HG02981 (cell line): Measurements from ENCODE around the gene OLFM1.

Source experiments
- ATAC-seq: cut with Tn5 transposase; IDR thresholded peaks from one replicate; pipeline ENCODE4 v1.9.1; 2021; ENCODE audit warnings: mild to moderate bottlenecking, moderate library complexity; ENCODE audit not compliant: unreplicated experiment

Gene OLFM1

DNA sequence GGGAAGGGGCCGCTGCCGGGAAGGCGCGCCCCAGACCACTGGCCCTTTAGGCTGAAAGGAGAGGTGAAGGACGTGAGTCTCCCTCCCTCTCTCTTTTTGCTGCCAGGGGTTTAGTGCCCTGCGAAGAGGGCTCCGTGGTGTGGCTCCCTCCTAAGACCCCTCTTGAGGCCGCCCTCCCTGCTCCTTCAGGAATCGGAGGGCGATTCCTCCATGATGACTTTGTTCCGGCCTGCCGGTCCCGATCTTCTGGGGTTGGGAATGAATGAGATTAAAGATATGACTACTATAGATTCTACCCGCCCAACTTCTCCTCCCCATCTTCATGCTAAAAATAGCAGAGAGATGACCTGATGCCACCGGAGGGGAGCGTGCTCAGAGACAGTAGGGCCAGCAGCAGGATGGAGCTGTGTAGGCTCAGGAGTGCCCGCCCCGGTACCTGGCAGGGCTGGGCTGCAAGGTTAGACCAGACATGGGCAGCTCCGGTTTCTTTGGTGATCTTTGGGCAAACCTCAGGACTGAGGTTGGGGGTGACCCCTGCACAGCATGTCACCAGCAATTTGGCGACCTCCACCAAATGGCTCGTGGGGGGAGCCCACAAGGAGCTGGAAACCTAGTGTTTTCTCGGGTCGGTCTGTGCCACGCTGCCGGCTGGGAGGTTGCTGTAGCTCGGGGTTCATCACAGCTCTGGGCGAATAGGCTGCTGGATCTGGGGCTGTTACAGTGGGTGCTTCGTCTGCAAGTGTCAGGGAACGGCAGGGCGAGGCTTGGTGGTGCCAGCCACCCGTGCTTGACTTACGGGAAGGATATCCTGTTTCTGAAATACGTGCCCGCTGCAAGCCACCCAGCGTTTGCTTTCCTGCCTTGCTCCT lies 1.7 kb downstream of the OLFM1 start:
- no peak for ATAC-seq

DNA sequence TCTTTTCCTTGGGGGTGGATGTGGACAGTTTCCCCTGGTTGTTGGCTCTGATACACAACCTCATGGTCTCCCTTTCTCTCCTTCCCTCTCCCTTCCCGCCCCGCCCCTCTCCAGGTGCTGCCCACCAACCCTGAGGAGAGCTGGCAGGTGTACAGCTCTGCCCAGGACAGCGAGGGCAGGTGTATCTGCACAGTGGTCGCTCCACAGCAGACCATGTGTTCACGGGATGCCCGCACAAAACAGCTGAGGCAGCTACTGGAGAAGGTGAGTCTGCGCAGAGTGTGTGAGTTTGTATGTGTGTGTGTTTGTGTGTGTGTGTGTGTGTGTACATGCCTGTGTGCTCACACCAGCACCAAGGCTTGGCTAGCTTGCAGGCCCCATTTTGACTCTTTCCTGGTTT lies 2.6 kb downstream of the OLFM1 start:
- no peak for ATAC-seq

DNA sequence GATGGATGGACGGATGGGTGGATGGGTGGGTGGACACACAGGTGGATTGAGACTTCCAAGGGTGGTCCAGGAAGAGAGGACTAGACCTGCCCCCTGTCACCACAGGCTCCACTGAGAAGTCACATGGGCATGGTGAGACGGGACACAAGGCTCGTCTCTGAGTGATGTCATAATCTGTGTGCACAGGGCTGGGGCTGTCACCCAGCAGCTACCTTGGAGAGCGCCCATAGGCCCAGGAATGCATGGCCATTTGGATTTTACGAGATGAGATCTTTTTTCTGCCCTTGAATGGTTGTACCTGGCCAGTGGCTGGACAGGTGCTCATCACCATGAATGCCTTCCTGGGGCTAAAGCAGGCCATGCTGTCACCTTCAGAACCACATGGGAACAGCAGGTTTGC lies 3.1 kb downstream of the OLFM1 start:
- ATAC-seq, result no peak

DNA sequence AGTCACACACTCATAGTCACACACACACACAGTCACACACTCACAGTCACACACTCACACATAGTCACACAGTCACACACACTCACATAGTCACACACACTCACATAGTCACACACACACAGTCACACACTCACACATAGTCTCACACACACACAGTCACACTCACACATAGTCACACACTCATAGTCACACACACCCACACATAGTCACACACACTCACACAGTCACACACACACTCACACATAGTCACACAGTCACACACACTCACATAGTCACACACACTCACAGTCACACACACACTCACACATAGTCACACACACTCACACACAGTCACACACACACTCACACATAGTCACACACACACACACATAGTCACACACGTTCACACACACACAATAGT lies 4.1 kb downstream of the OLFM1 start:
- no peak for ATAC-seq

DNA sequence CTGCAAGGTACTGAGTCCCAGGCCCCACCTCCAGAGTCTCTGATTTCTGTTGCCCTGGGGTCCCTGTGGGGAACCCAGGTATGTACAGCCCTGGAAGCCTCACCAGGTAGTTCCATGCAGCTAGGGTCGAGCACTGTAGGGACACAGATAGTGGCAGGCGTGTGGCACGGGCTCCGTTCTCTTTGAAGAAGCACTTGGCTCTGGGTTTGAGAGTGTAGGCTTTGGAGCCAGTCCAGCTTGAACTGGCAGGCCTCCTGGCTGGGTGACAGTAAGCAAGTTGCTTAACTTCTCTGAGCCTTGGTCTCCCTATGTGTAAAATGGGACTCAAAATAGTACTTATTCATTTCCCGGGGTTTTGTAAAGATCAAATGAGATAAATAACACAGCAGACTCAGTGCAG lies 5.6 kb downstream of the OLFM1 start:
- ATAC-seq, result no peak

DNA sequence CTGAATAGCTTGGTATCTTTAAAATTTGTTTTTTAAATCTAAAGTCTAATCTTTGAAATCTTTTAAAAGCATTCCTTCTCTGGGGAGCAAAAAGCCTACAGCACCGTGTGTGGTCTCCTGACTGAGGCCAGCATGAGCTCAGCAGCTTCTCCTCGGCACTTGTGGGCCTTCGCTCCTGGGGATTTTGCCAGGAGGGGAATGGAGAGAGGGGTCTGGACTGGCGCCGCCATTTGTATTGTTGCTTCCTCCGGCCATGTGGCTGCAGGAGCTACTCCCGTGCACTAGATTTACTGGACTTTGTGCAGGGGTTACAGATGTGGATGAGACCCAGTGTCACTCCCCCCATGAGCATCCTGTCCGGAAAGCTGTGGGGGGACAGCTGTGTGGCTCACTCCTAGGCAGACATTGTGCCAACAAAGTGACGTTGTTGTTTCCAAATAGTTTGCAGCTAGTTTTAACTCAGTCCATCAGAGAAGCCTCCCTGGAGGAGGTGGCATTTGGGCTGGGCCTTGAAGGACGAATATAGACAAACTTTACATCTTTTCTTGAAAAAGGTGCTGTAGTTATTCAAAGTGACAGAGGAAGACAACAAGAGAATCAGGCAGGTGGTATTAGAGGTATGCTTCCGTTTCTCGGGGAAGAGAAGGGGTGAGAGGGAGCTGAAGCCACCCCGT lies 6.6 kb downstream of the OLFM1 start:
- no peak for ATAC-seq

DNA sequence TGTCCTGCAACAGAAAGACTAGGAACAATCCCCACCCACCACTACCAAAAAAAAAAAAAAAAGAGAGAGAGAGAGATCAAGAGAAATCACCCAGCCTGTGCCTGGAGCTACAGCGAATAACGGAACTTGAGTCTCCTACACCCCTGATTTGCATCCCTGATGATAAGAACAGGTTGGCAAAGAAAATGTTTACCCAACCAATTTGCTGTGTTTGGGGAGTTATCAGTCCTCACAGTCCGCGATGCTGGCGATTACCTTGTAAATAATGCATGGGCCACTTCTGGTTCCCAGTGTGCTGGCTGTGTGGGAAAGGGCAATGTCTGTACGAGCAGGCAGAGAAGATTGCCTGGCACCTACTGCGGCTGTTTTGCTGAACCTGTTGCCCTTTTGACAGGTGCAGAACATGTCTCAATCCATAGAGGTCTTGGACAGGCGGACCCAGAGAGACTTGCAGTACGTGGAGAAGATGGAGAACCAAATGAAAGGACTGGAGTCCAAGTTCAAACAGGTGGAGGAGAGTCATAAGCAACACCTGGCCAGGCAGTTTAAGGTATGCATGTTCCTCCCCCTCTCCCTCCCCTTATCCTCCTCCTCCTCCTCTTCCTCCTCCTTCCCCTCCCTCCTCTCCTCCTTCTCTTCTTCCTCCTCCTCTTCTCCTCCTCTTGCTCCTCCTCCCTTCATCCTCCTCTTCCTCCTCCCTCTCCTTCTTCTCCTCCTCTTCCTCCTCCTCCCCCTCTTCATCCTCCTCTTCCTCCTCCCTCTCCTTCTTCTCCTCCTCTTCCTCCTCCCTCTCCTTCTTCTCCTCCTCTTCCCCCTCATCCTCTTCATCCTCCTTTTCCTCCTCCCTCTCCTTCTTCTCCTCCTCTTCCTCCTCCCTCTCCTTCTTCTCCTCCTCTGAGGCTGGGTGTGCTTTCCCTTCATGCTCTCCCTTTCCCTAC lies 8.3 kb downstream of the OLFM1 start:
- no peak for ATAC-seq

DNA sequence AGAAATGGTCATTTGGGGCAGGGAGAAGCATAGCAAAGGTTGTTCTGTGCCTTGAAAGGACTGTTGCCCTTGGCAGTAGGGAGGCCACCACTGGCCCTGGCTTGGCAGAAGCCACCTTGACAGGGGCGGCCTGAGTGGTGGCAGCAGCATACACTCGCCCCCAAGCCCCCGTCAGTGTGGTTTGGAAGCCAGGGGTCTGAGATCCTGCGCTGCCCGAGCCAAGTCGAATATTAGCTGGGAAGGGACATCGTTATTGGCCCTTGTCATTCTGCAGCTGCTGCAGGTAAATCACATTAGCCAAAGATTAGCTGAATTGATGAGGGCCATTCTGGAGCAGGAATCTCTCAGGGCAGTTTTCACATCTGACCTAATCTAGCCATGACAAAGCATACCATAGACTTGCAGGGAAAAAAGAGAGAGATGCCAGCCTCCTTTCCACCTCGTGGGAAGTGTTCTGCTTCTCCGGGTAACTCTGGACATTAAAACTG lies 9.0 kb downstream of the OLFM1 start:
- no peak for ATAC-seq

DNA sequence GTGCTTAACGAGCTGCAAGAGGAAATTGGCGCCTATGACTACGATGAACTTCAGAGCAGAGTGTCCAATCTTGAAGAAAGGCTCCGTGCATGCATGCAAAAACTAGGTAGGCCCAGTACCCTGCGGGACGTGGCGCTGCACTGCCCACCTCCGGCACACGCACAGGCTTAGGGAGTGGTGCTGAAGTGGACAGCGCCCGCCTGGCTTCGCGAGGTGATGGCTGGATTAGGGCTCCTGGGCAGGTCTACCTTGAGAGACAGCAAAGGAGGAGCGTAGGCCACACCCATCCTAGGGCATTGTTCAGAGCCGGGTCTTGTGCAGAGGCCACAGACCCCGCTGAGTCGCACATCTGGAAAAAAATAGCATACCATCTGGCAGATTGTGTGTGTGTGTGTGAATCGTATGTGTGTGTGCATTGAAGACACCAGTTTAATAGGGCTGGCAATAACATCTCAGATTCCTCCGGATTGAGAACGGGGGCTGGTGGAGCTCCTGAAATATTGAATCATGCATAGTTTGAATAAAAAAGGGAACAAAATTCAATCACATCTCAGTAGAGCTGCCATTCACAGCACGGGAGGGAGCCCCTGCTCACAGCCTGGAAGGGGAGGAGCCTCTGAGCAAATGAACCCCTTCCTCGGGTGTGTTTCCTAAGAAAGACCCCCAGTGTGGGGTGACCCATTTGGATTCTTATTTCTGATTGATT lies 11.1 kb downstream of the OLFM1 start:
- no peak for ATAC-seq

DNA sequence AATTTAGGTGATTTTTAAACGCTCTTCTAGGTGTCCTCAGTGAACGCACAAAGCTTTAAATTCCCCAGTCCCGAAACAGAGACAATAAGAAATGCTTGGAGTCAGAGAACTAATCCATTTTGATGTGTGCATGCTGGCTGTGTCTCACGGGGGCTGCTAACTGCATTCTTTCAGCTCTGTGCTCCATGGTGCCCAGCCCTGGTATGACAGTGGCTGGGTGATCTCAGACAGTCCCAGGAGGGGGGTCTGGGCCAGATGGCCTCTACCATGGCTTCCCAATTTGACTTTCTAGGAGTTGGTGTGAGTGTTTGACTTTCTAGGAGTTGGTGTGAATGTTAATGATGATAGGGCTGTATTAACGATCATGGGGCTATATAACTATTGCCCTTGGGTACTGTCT lies 12.1 kb downstream of the OLFM1 start:
- ATAC-seq, result no peak

DNA sequence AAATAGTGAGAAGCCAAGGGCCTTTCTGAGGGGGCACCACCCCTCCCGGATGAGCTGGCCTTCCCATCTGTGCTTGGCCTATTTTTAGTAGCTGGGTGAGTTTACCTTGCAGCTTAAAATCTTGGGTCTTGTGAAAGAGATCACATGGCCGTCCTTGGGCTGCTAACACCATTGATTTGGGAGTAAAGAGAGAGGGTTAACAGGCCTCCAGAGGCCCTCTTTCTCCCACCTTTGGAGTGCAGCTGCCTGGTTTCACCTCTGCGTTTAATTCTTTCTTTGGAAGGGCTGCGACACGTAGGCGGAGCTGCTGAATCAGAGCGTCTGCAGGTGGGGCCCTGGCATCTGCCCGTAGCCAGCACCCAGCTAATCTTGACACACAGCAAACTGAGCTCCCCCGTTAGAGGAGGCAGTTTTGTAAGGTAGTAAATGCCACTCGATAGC lies 12.8 kb downstream of the OLFM1 start:
- no peak for ATAC-seq

DNA sequence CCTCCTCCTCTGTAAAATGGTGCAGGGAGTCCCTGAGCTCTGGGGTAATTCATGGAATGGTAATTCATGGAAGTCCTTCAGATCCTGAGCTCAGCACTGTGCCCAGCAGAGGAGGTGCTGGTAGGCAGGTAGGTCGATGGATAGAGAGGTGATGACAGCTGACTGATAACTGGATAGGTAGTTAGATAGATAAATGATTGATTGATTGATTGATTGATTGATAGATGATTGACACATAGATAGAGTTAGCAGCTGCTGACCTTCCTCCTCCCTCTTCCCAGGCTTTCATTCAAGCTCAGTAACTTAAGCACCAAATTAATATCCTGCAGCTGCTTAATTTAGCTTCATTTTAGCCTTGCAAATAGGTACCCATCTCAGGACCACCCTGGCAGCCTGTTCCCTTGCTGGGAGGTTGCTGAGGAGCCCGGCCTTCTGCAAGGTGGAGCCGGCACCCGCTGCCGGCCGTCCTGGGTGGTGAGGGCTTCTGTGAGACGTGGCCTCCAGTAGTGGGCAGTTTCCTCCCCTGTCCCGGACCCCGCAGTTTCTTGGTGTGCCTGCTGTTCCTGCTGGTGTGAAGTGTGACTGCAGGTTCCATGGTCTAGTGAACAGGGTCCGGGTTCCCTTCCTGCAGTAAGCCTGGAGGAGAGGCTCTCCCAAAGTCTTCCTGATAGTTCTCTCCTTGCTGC lies 13.4 kb downstream of the OLFM1 start:
- no peak for ATAC-seq

DNA sequence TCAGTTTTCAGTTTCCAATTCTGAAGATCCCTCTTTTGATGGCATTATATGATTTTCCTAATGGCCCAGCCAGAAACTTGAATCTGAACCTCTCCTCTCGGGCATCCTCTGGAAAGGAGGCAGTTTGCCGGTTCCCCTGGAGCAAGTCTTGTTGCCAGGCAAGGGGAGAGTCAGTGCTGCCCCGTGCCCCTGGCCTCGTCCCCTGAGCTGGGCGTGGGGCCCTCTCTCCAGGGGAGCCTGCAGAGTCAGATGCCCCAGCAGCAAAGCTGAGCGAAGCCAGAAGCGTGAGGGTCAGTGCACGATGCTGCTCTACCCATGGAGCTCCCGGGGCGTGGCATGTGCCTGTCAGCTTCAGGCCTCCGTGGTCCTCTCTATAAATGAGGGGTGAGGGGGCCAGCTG lies 14.0 kb downstream of the OLFM1 start:
- ATAC-seq, result no peak

DNA sequence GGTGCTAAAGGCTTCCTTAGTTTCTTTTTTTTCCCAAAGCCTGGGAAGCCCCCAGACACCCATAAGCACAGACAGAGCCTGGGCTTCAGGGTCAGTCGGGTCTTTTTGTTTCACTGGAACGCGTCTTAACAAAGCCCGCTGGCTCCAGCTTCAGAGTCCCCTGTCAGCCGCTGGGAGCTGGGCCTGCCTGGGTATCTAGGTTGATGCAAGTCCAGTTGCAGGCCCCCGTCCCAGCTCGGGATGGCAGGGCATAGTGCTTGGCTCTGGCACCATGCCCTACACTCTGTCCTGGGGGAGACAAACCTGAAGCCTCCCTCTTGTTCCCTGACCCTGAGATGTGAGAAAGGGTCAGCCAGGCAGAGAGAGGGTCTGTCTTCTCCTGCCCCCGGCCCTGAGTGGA lies 14.5 kb downstream of the OLFM1 start:
- no peak for ATAC-seq

DNA sequence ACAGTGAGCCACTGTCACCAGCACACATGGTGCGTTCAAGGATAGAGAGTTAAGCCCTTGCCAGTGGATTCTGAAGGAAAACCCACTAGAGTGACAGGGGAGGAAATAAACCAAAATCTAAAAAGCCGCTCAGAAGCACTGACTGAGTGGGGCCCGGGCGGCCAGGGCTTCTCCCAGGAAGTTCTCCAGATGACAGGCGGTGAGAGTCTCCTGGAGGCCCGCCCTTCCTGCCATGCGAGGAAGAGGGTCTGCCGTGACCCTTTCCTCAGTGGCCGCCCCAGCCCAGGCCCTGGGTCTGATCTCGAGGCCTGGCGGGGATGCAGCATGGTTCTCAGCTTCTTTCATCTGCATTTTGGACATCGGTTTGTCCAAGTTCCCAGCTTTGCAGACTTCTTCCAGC lies 14.9 kb downstream of the OLFM1 start:
- no peak for ATAC-seq

DNA sequence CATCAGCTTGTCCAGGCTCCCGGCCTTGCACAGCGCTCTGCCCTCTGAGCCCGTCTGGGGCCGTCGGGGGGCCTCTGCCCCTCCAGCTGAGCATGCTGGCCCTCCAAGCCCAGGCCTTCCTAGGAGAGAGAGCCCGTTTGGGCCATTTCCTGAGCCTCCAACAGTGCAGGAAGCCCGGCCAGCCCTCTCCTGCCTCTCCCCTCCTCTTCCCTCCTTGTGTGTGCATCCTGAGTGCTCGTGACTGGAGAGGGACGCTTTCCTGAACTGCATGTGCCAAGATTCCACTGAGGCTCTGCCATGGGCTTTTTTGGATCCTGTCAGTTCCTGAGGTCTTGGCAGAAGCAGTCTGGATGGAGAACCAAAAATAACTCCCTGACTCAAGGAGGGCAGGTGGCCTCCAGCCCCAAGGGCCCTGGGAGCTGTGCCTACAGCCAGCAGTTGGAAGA lies 15.6 kb downstream of the OLFM1 start:
- no peak for ATAC-seq

DNA sequence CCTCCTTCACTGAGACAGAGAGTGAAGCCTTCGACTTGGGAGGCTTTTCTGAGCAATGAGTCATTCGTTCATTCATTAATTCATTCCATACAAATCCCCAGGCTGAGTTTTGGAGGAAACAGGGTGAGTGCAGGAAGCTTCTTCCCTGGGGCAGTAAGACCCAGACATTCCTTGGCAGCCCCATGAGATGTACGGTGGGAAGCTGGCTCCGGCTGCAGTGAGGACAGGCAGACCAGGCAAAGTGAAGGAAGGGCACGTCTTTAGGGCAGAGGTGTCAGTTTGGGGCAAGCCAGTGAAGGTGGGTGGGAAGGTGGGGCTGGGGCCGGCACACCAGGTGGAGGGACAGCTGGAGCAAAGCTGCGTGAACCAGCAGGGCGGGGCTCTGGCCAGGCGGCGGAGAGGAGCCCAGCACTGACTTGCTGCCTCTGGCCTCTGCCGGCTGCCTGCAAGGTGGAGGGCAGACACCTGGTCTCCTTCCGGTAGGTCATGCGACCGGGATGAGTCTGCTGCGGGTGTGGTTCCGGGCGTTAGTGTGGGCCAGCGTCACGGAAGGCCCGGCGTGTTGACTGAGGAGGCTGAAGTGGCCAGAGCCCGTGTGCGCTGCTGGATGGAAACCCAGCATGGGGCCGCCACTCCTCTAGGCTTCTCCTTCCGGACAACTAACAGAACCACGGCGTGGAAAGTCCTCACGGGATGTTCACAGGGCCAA lies 16.6 kb downstream of the OLFM1 start:
- ATAC-seq, result no peak

DNA sequence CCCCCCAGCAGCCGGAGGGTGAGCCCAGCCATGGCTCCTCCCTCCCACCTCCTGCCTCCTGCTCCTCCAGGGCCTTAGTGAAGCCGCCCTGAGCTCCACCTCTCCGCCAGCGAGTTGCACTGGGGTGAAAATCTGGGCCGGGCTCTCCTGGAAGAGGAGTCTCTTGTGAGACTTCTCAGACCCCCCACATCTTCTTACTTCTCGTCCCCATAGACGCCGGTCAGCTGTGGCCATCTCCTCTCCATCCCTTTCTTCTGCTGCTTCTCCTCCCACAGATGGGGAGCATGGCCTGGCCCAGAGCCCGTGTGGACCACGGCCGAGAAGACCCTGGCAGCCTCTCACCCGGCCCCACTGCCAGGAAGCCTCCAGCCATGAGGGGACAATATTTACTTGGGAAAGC lies 17.3 kb downstream of the OLFM1 start:
- ATAC-seq, result no peak

DNA sequence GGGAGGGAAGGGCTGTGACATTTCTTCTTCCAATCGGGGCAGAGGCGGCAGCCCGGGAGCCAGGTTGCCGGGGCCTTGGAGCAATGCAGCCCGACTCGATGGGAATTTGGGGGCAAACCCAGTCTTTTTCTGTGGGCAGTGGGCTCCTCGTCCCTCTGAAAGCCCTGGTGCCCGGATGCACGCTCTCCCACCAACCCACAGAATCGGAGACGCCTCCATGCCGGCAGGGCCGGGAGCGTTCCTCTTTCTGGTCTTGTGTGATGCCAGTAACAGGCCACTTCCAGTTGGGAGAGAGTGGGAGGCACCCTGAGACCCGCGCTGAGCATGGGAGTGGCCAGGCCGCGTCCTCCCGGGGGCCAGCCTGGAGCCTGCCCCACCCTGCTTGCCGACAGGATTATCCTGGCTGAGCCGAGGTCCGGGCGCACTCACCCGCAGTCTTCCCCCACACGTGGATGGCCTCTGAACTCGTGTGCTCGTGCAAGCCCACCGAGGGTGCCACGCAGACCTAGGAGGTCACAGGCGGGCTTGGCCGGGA lies 17.8 kb downstream of the OLFM1 start:
- no peak for ATAC-seq
